Prostate gland (tissue), 2 donors: ENCODE data around the gene ZNF532. TPM values are rescaled to one million over a fixed set of nuclear protein-coding genes. Genes with fewer than 3 reads are reported as not detected.

Experiments
- DNase-seq: peaks from one replicate; pipeline ENCODE4 v3.0.0-alpha.2; 2019; ENCODE audit warnings: low spot score
- H3K27ac ChIP-seq, 2 donors: fragments of 200-600 bp; sonication (generic); 2 replicates each; pipeline ENCODE4 v1.5.1; 2017 to 2019
- H3K27me3 ChIP-seq: fragments of 200-600 bp; sonication (generic); replicated peaks from 2 replicates; pipeline ENCODE4 v1.5.1; 2019; ENCODE audit not compliant: insufficient read depth
- H3K36me3 ChIP-seq, 2 donors: fragments of 200-600 bp; sonication (generic); 1 replicate in 1 of 2; 2 replicates in 1 of 2; pipeline versions ENCODE4 v1.5.1 to v1.8.1; 2017 to 2019
- H3K4me1 ChIP-seq: fragments of 200-600 bp; sonication (generic); replicated peaks from 2 replicates; pipeline ENCODE4 v1.5.1; 2019
- H3K4me3 ChIP-seq, 2 donors: fragments of 200-600 bp; sonication (generic); 2 replicates each; pipeline ENCODE4 v1.5.1; 2017 to 2019
- H3K9me3 ChIP-seq: fragments of 200-600 bp; sonication (generic); 2 replicates; pipeline ENCODE4 v1.5.1; 2017
- CTCF ChIP-seq, 4 experiments: fragments of 200-600 bp in 2 of 4; fragments of 450-650 bp in 2 of 4; sonication (generic) in 2 of 4; IDR thresholded peaks; 1 replicate in 3 of 4; 2 replicates in 1 of 4; pipeline ENCODE4 v1.5.1; 2016 to 2019; ENCODE audit warnings: antibody characterized with exemption in 4 of 4, mild to moderate bottlenecking in 2 of 4, moderate library complexity in 2 of 4
- POLR2A ChIP-seq: fragments of 450-650 bp; IDR thresholded peaks from one replicate; pipeline ENCODE4 v1.6.1; 2016; ENCODE audit warnings: antibody characterized with exemption, mild to moderate bottlenecking
- POLR2AphosphoS5 ChIP-seq: sonication (generic); formaldehyde crosslinking; IDR thresholded peaks from one replicate; pipeline ENCODE4 v1.6.1; 2017; ENCODE audit warnings: antibody characterized with exemption
- WGBS: methylation state at CpG from one replicate; pipeline ENCODE4 v1.1.5; 2018; 5-methylcytosine and 5-hydroxymethylcytosine counted together
- intact Hi-C: fragments of 100-400 bp; cut with DNase I; formaldehyde crosslinking; loops from one replicate; pipeline ENCODE4 v1.14.2; 2022
- total RNA-seq, 2 donors: library from RNA; depleted of rRNA; stranded (reverse); fragments of >200 nt; gene quantifications; one replicate each; pipeline ENCODE4 v1.1.0, GENCODE V29; 2016

ZNF532 gene
- total RNA-seq, 2 donors from 2014 or later, result 231 to 299 TPM

- H3K4me3 ChIP-seq, result no peak overlapping the region
- H3K27ac ChIP-seq, result peak overlapping the region in 1 of 2 donors; percentile 50
- TF ChIP-seq POLR2AphosphoS5, result no peak
- TF ChIP-seq CTCF (IDR thresholded peaks at IDR 0.05), result no peak
- DNase-seq, result no peak
- H3K36me3 ChIP-seq, result peaks cover 0 to 11% of the 10 kb centered on the region in 2 donors
- intact Hi-C loops, result no loop called here
- H3K4me1 ChIP-seq, result peaks cover 7% of the 10 kb centered on the region
- H3K9me3 ChIP-seq, result no peaks in the 10 kb centered on the region
- 96% methylated on average over 10 of the region's 10 CpGs for WGBS
- no peaks in the 10 kb centered on the region for H3K27me3 ChIP-seq
Observed at GRCh38 chr18:58922995-58923394, 58.3 kb downstream of the ZNF532 start.

- H3K9me3 ChIP-seq, result no peaks in the 10 kb centered on the region
- peaks cover 7% of the 10 kb centered on the region for H3K4me1 ChIP-seq
- H3K27ac ChIP-seq, result peak overlapping the region in 1 of 2 donors; percentile 44
Observed at GRCh38 chr18:58924473-58924872, 59.8 kb downstream of the ZNF532 start.

GRCh38 chr18:58927659-58928058 is 63.0 kb downstream of the ZNF532 start:
- intact Hi-C loops, result no loop called here
- peaks cover 0 to 6% of the 10 kb centered on the region in 2 donors for H3K36me3 ChIP-seq
- 84% methylated on average over 5 of the region's 5 CpGs for WGBS
- TF ChIP-seq POLR2AphosphoS5, result no peak
- TF ChIP-seq POLR2A, result no peak
- no peak for TF ChIP-seq CTCF (IDR thresholded peaks at IDR 0.05)
- no peaks in the 10 kb centered on the region for H3K9me3 ChIP-seq
- no peaks in the 10 kb centered on the region for H3K4me1 ChIP-seq
- no peaks in the 10 kb centered on the region for H3K27me3 ChIP-seq
- peak overlapping the region; percentile 48 to 66 for H3K27ac ChIP-seq
- no peak for DNase-seq
- no peak overlapping the region for H3K4me3 ChIP-seq

More at GRCh38 chr18:58924473-58924872, 59.8 kb downstream of the ZNF532 start:
- intact Hi-C loops, result no loop called here
- Histone ChIP-seq H3K4me3 (no peak overlapping the region), H3K36me3 (peaks cover 0 to 6% of the 10 kb centered on the region in 2 donors), H3K27me3 (no peaks in the 10 kb centered on the region)
- no peak for DNase-seq
- WGBS, result 98% methylated on average over 3 of the region's 3 CpGs
- no peak for TF ChIP-seq POLR2A
- TF ChIP-seq POLR2AphosphoS5, result no peak
- TF ChIP-seq CTCF (IDR thresholded peaks at IDR 0.05), result no peak

GRCh38 chr18:58928386-58928785 is 63.7 kb downstream of the ZNF532 start:
- Histone ChIP-seq H3K27me3 (no peaks in the 10 kb centered on the region), H3K4me1 (no peaks in the 10 kb centered on the region), H3K36me3 (no peaks in the 10 kb centered on the region), H3K4me3 (no peak overlapping the region), H3K9me3 (no peaks in the 10 kb centered on the region), H3K27ac (peak overlapping the region; percentile 48 to 66)
- TF ChIP-seq POLR2AphosphoS5, result no peak
- no peak for DNase-seq
- intact Hi-C loops, result no loop called here
- WGBS, result 60% methylated on average over 4 of the region's 4 CpGs

- H3K27me3 ChIP-seq, result no peaks in the 10 kb centered on the region
- TF ChIP-seq POLR2A, result no peak
- no peak for TF ChIP-seq POLR2AphosphoS5
- no peak for TF ChIP-seq CTCF (IDR thresholded peaks at IDR 0.05)
- DNase-seq, result no peak
- WGBS, result 78% methylated on average over 6 of the region's 6 CpGs
- H3K4me3 ChIP-seq, result no peak overlapping the region
- H3K4me1 ChIP-seq, result no peaks in the 10 kb centered on the region
- intact Hi-C loops, result no loop called here
- H3K36me3 ChIP-seq, result no peaks in the 10 kb centered on the region
- peak overlapping the region; percentile 48 to 66 for H3K27ac ChIP-seq
- no peaks in the 10 kb centered on the region for H3K9me3 ChIP-seq
Observed at GRCh38 chr18:58929206-58929605, 64.5 kb downstream of the ZNF532 start.
